SK-N-SH treated with all-trans-retinoic acid at 6 μM for 48 hours (cell line): Measurements from ENCODE around the gene TMEM222.

ENCODE experiments used
- ATAC-seq: fragments of 200-7000 bp; cut with Tn5 transposase; 3 replicates; pipeline ENCODE4 v1.9.1; 2020; ENCODE audit warnings: mild to moderate bottlenecking, moderate library complexity
- ARNTL ChIP-seq: fragments of 450-650 bp; formaldehyde crosslinking; IDR thresholded peaks from 2 replicates; pipeline ENCODE4 v1.5.0; 2020; ENCODE audit warnings: low read depth, mild to moderate bottlenecking, moderate library complexity, borderline replicate concordance
- BACH2 ChIP-seq: fragments of 250-450 bp; sonication (Bioruptor Pico); IDR thresholded peaks from 2 replicates; pipeline ENCODE4 v1.9.0; 2021; ENCODE audit warnings: mild to moderate bottlenecking, borderline replicate concordance
- CREB5 ChIP-seq: fragments of 250-450 bp; sonication (Bioruptor Pico); IDR thresholded peaks from 2 replicates; pipeline ENCODE4 v1.5.1; 2020; ENCODE audit warnings: low read depth, mild to moderate bottlenecking, moderate library complexity
- CSDC2 ChIP-seq: fragments of 250-450 bp; sonication (Bioruptor Pico); IDR thresholded peaks from 2 replicates; pipeline ENCODE4 v1.5.0; 2020; ENCODE audit warnings: mild to moderate bottlenecking, moderate library complexity
- CSRNP3 ChIP-seq: fragments of 250-450 bp; sonication (Bioruptor Pico); IDR thresholded peaks from 2 replicates; pipeline ENCODE4 v1.5.1; 2021; ENCODE audit warnings: mild to moderate bottlenecking, moderate library complexity
- ESRRG ChIP-seq: fragments of 250-450 bp; sonication (Bioruptor Pico); IDR thresholded peaks from 2 replicates; pipeline ENCODE4 v1.6.1; 2021; ENCODE audit warnings: mild to moderate bottlenecking
- GLIS3 ChIP-seq: fragments of 250-450 bp; sonication (Bioruptor Pico); IDR thresholded peaks from 2 replicates; pipeline ENCODE4 v1.5.0; 2020; ENCODE audit warnings: mild to moderate bottlenecking, moderate library complexity
- ISL1 ChIP-seq: fragments of 250-450 bp; sonication (Bioruptor Pico); IDR thresholded peaks from 2 replicates; pipeline ENCODE4 v2.1.2; 2022; ENCODE audit warnings: mild to moderate bottlenecking, moderate library complexity
- OSR1 ChIP-seq: fragments of 250-450 bp; sonication (Bioruptor Pico); IDR thresholded peaks from 2 replicates; pipeline ENCODE4 v1.8.0; 2022; ENCODE audit warnings: moderate library complexity, mild to moderate bottlenecking, inconsistent platforms
- PATZ1 ChIP-seq: fragments of 250-450 bp; sonication (Bioruptor Pico); IDR thresholded peaks from 2 replicates; pipeline ENCODE4 v1.8.0; 2020; ENCODE audit warnings: mild to moderate bottlenecking, moderate library complexity, borderline replicate concordance
- PPARA ChIP-seq: fragments of 250-450 bp; sonication (Bioruptor Pico); IDR thresholded peaks from 2 replicates; pipeline ENCODE4 v1.5.0; 2020; ENCODE audit warnings: mild to moderate bottlenecking, borderline replicate concordance
- RARB ChIP-seq: fragments of 250-450 bp; sonication (Bioruptor Pico); IDR thresholded peaks from 2 replicates; pipeline ENCODE4 v1.8.0; 2021; ENCODE audit warnings: mild to moderate bottlenecking, moderate library complexity
- SNAI2 ChIP-seq: fragments of 250-450 bp; sonication (Bioruptor Pico); IDR thresholded peaks from 2 replicates; pipeline ENCODE4 v1.5.0; 2020; ENCODE audit warnings: mild to moderate bottlenecking, moderate library complexity
- TCF4 ChIP-seq: fragments of 250-450 bp; sonication (Bioruptor Pico); IDR thresholded peaks from 2 replicates; pipeline ENCODE4 v1.8.0; 2021; ENCODE audit warnings: mild to moderate bottlenecking, moderate library complexity, borderline replicate concordance
- TOX ChIP-seq: fragments of 250-450 bp; sonication (Bioruptor Pico); IDR thresholded peaks from 2 replicates; pipeline ENCODE4 v1.8.0; 2021; ENCODE audit warnings: mild to moderate bottlenecking, moderate library complexity, borderline replicate concordance
- ZC3H10 ChIP-seq: fragments of 250-450 bp; sonication (Bioruptor Pico); IDR thresholded peaks from 2 replicates; pipeline ENCODE4 v1.5.1; 2021; ENCODE audit warnings: mild to moderate bottlenecking, moderate library complexity
- ZFP3 ChIP-seq: fragments of 250-450 bp; sonication (Bioruptor Pico); IDR thresholded peaks from 2 replicates; pipeline ENCODE4 v1.5.0; 2020; ENCODE audit warnings: mild to moderate bottlenecking, moderate library complexity
- ZFP30 ChIP-seq: fragments of 450-650 bp; formaldehyde crosslinking; IDR thresholded peaks from 2 replicates; pipeline ENCODE4 v1.5.0; 2022; ENCODE audit warnings: mild to moderate bottlenecking, moderate library complexity
- ZNF565 ChIP-seq: fragments of 450-650 bp; formaldehyde crosslinking; conservative IDR thresholded peaks from 2 replicates; pipeline ENCODE4 v1.5.0; 2020; ENCODE audit warnings: low read depth, mild to moderate bottlenecking, moderate library complexity
- ZNF70 ChIP-seq: fragments of 450-650 bp; formaldehyde crosslinking; IDR thresholded peaks from 2 replicates; pipeline ENCODE4 v1.5.0; 2020; ENCODE audit warnings: mild to moderate bottlenecking, moderate library complexity
- ZNF8 ChIP-seq: fragments of 450-650 bp; formaldehyde crosslinking; IDR thresholded peaks from 2 replicates; pipeline ENCODE4 v1.5.0; 2020; ENCODE audit warnings: mild to moderate bottlenecking, moderate library complexity
- TF ChIP-seq, protein P1 (sequence below): fragments of 250-450 bp; sonication (Bioruptor Pico); IDR thresholded peaks from 2 replicates; pipeline ENCODE4 v1.8.0; 2021; ENCODE audit warnings: low read depth, mild to moderate bottlenecking, moderate library complexity, borderline replicate concordance
- TF ChIP-seq, protein P2 (sequence below): fragments of 250-450 bp; sonication (Bioruptor Pico); IDR thresholded peaks from 2 replicates; pipeline ENCODE4 v1.5.0; 2020; ENCODE audit warnings: mild to moderate bottlenecking, moderate library complexity

Gene TMEM222

GRCh38 chr1:27314737-27315136, 7.2 kb upstream of the TMEM222 start:
- ATAC-seq = no peak; the same call in 2 of the 3 replicates
- TF ChIP-seq ZFP30 (CRISPR knock-in tag) (no peak), PATZ1 (CRISPR knock-in tag) (no peak), ISL1 (CRISPR knock-in tag) (no peak), CSDC2 (no peak), CREB5 (CRISPR knock-in tag) (no peak), TCF4 (CRISPR knock-in tag) (no peak), BACH2 (CRISPR knock-in tag) (no peak), ZNF8 (no peak), ZNF565 (CRISPR knock-in tag) (no peak), ZFP3 (CRISPR knock-in tag) (no peak), SNAI2 (CRISPR knock-in tag) (no peak), ARNTL (no peak), PPARA (CRISPR knock-in tag) (no peak), CSRNP3 (no peak), ZC3H10 (CRISPR knock-in tag) (no peak), OSR1 (CRISPR knock-in tag) (no peak), RARB (no peak), GLIS3 (CRISPR knock-in tag) (no peak)
- TF ChIP-seq, protein P1, sequence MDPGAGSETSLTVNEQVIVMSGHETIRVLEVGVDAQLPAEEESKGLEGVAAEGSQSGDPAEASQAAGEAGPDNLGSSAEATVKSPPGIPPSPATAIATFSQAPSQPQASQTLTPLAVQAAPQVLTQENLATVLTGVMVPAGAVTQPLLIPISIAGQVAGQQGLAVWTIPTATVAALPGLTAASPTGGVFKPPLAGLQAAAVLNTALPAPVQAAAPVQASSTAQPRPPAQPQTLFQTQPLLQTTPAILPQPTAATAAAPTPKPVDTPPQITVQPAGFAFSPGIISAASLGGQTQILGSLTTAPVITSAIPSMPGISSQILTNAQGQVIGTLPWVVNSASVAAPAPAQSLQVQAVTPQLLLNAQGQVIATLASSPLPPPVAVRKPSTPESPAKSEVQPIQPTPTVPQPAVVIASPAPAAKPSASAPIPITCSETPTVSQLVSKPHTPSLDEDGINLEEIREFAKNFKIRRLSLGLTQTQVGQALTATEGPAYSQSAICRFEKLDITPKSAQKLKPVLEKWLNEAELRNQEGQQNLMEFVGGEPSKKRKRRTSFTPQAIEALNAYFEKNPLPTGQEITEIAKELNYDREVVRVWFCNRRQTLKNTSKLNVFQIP = no peak

DNA sequence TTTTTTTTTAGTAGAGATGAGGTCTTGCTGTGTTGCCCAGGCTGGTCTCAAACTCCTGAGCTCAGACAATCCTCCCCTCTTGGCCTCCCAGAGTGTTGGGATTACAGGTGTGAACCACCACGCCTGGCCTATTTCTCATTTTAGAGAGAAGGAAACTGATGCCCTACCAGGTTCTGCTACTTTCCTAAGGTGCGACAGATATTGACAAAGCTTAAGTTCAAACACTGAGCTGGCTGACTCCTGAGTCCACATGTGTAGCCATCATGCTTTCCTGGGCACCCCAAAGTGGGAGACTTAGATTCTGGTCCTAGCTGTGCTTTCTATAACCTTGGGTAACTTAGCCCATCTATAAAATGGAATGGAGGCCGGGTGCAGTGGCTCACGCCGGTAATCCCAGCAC, 5.1 kb upstream of the TMEM222 start:
- ATAC-seq = no peak
- TF ChIP-seq PATZ1 (CRISPR knock-in tag) (no peak), OSR1 (CRISPR knock-in tag) (no peak), ARNTL (no peak), ZNF70 (no peak), GLIS3 (CRISPR knock-in tag) (no peak), PPARA (CRISPR knock-in tag) (no peak), ZNF8 (no peak), SNAI2 (CRISPR knock-in tag) (no peak), CSDC2 (no peak), ZFP3 (CRISPR knock-in tag) (no peak), TOX (CRISPR knock-in tag) (no peak), ESRRG (CRISPR knock-in tag) (no peak), ZC3H10 (CRISPR knock-in tag) (no peak), TCF4 (CRISPR knock-in tag) (no peak), BACH2 (CRISPR knock-in tag) (no peak), ISL1 (CRISPR knock-in tag) (no peak), ZFP30 (CRISPR knock-in tag) (no peak)
- TF ChIP-seq, protein P2, sequence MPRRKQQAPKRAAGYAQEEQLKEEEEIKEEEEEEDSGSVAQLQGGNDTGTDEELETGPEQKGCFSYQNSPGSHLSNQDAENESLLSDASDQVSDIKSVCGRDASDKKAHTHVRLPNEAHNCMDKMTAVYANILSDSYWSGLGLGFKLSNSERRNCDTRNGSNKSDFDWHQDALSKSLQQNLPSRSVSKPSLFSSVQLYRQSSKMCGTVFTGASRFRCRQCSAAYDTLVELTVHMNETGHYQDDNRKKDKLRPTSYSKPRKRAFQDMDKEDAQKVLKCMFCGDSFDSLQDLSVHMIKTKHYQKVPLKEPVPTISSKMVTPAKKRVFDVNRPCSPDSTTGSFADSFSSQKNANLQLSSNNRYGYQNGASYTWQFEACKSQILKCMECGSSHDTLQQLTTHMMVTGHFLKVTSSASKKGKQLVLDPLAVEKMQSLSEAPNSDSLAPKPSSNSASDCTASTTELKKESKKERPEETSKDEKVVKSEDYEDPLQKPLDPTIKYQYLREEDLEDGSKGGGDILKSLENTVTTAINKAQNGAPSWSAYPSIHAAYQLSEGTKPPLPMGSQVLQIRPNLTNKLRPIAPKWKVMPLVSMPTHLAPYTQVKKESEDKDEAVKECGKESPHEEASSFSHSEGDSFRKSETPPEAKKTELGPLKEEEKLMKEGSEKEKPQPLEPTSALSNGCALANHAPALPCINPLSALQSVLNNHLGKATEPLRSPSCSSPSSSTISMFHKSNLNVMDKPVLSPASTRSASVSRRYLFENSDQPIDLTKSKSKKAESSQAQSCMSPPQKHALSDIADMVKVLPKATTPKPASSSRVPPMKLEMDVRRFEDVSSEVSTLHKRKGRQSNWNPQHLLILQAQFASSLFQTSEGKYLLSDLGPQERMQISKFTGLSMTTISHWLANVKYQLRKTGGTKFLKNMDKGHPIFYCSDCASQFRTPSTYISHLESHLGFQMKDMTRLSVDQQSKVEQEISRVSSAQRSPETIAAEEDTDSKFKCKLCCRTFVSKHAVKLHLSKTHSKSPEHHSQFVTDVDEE (CRISPR knock-in tag) = no peak
- TF ChIP-seq, protein P1 = no peak
